G401.6 (cell line): ENCODE measurements around the gene MAST2.
"Not testable (repeated sequence)": the region's sequence is repeated elsewhere in the genome, so short reads cannot be mapped to it uniquely, and the experiment has no call there.

ENCODE experiments used
- FAIRE-seq: peaks from 2 replicates; lab custom pipeline; 2012; peaks lifted over from hg19 to GRCh38; lab: Jason Lieb, UNC

MAST2 gene

DNA sequence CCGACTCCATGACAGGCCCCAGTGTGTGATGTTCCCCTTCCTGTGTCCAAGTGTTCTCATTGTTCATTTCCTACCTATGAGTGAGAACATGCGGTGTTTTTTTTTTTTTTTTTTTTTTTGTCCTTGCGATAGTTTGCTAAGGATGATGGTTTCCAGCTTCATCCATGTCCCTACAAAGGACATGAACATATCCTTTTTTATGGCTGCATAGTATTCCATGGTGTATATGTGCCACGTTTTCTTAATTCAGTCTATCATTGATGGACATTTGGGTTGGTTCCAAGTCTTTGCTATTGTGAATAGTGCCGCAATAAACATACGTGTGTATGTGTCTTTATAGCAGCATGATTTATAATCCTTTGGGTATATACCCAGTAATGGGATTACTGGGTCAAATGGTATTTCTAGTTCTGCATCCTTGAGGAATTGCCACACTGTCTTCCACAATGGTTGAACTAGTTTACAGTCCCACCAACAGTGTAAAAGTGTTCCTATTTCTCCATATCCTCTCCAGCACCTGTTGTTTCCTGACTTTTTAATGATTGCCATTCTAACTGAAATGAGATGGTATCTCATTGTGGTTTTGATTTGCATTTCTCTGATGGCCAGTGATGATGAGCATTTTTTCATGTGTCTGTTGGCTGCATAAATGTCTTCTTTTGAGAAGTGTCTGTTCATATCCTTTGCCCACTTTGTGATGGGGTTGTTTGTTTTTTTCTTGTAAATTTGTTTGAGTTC, 54.5 kb downstream of the MAST2 start:
- not testable (repeated sequence) for FAIRE-seq

GRCh38 chr1:45859221-45859620, 55.8 kb downstream of the MAST2 start:
- no peak for FAIRE-seq

GRCh38 chr1:45862008-45862407, 58.6 kb downstream of the MAST2 start:
- FAIRE-seq, result no peak

DNA sequence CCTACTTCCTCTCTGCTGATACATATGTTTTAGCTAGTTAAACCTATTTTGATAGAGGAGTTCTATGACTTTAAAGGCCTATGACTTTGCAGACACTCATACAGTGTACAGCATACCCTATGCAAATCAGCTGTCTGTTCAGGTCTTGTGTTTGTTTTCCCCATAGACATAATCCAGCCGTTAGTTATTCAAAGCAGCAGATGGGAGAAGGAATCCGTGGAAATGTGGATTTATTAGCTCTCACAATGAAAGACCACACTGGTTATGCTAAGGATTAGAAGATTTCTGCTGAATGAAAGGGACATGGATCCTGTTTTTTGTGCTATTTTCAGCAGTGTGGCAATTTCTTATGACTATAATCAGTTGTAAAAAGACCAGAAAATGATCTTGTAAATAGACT, 59.8 kb downstream of the MAST2 start:
- FAIRE-seq, result no peak

DNA sequence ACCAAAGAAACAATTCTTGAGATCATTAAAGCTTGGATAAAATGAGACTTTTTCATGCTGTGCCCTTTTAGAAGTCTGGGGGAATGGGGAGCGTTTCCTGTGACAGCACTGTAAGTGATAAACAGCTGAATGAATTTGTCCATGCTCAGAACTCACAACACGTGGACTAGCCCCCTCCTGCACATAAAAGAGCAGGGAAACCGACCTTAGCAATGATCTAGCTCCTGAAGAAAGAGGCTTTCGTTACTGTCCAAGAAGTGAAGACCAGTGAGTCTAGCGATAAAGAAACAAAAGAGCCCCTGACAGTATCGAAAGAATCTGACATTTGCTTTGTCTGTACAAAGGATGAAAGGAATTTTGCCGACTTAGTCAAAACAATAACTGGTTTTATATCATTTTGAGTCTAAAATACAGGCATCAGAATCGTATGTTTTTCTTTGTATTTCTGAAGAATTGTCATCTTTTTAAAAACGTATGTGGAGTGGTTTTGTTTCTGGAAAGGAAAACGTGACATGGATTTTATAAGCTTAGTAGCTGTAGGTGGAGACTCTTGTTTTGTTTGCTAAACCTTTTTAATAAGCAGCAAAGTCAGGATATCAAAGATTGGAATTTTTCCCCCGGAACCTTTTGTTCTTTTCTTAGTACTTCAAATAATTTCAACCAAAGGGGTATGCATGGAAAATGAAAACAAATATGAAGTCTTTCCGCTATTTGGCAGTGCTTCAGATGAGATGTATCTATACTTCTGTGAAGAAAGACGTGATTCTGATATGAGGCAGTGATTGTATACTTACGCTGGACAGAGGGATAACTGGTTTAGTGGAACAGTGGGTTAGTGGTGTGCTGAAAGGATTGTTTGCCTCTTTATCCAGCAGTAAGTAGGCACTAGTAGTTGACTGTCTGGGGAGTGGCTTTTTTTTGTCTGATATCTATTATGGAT, 61.0 kb downstream of the MAST2 start:
- FAIRE-seq, result no peak

DNA sequence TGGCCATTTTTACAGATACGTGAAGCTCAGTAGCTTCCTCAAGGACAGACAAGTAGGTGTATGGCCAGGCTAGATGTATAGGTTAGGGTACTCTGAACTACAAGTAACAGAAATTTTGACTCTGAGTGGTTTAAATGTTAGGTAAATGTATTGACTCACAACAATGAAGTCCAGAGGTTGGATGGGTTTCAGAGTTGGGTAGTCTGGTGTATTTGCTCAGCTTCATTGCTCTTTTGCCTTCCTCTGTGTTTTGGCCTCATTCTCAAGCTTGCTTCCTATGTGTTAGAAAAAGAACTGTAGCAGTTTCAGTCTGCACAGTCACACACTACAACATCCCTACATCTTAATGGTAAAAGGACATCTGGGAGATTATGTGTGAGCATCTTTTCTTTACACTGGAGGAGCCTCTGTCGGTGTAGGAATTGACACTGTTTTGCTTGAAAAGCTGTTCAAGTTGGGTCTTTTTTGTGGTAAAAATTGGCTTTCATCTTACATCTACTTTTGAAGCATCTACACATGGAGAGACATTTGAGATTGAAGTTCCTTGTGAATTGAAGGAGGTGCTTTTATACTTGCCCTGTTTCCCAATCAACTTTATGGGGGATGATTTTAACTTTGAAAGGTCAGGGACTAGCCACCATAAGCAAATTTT, 64.4 kb downstream of the MAST2 start:
- no peak for FAIRE-seq

DNA sequence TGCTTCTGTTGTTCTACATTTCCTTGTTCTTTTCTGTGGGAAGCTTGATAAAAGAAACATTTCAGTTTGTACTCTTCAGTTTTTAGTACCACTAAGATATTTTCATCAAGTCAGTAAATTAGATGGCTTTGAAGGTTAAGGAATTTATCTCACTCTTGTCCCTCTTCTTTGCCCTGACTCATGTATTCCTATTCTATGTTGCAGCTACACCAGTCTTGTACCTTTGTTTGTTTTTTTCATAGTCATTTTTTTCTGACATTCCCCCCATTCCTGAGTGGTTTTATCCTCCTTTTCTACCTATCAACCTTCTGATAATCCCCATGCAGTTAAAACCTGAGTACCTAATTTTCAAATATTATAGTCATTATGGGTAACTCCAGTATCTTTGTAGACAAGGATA, 65.4 kb downstream of the MAST2 start:
- FAIRE-seq, result no peak

DNA sequence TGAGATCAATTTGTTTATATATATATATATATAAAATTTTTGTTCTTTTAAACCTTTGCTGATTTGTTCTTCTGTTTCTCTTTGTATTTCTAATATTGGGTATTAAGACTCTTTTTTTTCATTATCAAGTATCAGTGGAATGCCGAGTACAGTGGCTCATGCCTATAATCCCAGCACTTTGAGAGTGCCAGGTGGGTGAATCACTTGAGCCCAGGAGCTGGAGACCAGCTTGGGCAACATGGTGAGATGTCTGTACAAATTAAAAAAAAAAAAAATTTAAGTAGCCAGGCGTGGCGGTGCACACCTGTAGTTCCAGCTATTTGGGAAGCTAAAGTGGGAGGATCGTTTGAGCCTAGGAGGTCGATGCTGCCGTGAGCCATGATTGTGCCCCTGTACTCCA, 67.1 kb downstream of the MAST2 start:
- no peak for FAIRE-seq

GRCh38 chr1:45872173-45872801, 68.9 kb downstream of the MAST2 start:
- not testable (repeated sequence) for FAIRE-seq

DNA sequence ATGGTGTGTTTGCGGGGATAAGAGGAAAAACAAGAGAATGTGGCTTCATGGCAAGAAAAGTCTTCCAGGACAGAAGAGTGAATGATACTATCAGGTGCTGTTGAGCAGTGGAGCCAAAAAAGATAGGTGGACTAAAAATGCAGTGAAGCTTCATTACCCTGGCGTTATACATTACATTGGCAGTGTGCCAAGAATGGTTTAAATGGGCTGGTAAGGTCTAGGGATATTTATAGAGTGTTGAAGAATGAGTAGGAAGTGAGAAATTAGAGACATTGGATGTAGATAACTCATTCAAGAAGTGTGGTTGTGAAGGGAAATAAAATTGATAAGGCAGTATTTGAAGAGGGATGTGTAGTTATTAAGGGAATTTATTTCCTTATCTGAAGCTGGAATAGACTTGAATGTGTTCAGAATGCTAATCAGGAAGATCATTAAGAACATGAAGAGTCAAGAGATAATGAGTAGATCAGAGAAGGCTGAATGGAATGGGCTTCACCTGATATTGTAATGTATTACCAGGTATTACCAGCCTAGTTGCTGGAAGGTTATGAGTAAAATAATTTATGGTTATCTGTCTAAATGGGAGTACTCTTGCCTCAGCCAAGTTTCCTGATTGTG, 72.7 kb downstream of the MAST2 start:
- no peak for FAIRE-seq

DNA sequence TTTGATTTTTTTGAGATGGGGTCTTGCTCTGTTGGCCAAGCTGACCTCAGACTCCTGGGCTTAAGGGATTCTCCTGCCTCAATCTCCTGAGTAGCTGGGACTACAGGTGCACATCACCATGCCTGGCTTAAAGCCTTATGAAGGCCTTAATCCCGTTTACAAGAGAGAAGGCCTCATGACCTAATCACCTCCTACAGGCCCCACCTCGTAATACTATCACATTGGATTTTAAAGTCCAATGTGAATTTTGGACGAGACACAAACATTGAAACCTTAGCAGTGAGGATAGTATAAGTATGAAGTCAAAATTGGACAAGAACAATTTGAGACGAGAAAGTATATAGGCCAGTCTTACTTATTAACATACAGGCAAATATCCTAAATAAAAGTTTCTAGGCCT, 73.9 kb downstream of the MAST2 start:
- no peak for FAIRE-seq

GRCh38 chr1:45879885-45880598, 76.6 kb downstream of the MAST2 start:
- peak; percentile 55 for FAIRE-seq

DNA sequence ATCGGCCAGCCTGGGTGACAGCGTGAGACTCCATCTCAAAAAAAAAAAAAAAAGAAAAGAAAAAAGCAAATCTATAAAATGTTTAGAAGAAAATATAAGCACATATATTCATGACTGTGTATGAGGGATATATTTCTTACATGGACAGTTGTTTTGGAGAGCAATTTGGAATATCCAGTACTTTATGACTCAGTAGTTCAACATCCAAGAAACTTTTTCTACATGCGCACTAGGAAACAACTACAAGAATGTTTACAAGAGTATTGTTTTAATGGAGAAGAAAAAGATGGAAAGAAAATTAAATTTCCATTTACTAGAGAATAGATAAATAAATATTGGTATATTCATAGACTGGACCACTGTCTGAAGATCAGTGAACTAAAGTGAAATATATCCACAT, 77.5 kb downstream of the MAST2 start:
- FAIRE-seq, result no peak

GRCh38 chr1:45883658-45884057, 80.2 kb downstream of the MAST2 start:
- no peak for FAIRE-seq

DNA sequence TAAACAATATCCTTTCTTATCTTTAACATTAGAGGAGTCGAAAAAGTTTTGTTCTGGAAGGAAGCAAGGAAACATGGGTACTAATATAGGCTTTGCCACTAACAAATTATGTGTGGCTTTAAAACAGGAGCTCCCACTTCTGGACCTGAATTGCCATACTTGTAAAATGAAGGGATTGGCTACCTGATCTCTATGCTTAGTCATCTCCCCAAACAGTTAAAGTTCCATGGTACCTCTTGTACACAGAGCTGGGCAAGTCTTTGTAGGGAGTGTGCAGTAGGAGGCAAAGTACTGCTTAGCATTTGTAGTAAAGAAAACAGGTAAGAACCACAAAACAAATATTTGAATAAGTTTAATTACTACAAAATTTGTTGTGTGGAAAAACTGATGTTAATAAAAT, 81.3 kb downstream of the MAST2 start:
- FAIRE-seq, result no peak

- no peak for FAIRE-seq
These were observed 82.8 kb downstream of the MAST2 start for GRCh38 chr1:45886229-45886628.

- no peak for FAIRE-seq
These were observed 83.9 kb downstream of the MAST2 start for GRCh38 chr1:45887156-45887842.

DNA sequence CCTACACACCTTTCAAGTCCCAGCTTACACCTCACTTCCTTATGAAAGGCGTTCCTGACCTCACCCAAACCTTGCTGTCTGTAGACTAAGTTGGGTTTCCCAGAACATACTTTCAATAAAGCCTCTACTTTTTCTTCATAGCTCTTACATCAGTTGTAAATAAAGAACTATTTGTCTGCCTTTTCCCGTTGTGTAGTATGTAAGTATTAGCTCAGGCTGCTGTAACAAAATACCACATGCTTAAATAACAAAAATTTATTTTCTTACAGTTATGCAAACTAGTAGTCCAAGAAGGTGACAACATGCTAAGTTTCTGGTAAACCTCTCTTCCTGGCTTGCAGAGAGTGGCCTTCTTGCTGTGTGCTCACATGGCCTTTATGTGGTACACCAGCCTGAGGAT, 86.7 kb downstream of the MAST2 start:
- no peak for FAIRE-seq

DNA sequence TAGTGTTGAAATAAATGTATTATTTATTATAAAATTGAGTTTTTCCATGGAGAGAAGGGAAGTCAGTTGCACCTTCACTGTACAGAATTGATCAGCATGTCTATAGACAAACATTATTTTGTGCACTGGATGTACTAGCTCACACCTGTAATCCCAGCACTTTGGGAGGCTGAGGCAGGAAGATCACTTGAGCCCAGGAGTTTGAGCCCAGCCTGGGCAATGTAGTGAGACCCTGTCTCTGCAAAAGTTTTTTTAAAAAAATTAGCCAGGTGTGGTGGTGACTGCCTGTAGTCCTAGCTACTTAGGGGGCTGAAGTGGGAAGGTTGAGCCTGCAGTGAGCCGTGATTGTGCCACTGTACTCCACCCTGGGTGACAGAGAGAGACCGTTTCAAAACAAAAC, 87.7 kb downstream of the MAST2 start:
- FAIRE-seq, result no peak

DNA sequence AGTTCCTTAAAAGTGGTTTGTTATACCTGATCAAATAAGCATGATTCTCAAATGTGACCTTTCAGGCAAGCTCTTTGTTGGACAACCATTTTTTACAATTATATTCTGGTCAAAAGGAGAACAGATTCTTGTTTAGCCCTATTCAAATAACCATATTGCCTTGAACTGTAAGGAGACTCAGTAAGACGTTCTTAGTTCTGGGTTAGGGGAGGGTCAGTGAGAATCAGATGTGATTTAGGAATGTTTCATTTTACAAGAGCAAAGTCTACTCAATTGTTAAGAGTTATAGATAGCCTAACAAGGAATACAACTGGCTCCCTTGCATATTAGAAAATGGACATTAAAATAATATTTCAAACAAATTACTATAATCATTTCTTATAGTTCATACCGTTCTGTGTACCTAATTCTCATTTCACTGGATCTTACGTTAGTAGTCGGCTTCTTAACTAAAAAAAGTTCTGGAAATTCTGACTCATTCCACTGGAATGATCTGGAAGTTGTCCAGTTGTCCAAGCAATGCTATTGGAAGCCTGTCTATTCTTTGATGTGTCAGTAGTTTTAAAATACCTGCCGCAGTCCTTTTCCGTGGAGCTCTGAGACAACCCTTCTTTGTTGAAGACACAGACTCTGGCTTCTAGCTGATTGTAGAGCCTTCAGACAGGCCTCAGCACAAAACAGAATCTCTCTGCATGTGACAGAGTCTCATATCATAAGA, 88.8 kb downstream of the MAST2 start:
- FAIRE-seq, result no peak
